A549 (cell line): ENCODE results near the gene CRISPLD2. TPM values are rescaled to one million over a fixed set of nuclear protein-coding genes. Genes with fewer than 3 reads are reported as not detected.

Source experiments
- ATAC-seq, 2 experiments: fragments of 200-7000 bp in 1 of 2; fragments of >200 bp in 1 of 2; cut with Nextera tagmentation in 1 of 2; cut with Tn5 transposase in 1 of 2; 3 replicates each; pipeline versions ENCODE4 v1.8.0 to v1.9.1; 2018 to 2020; ENCODE audit warnings: mild to moderate bottlenecking in 1 of 2, moderate library complexity in 1 of 2
- CTCF ChIA-PET: fragments of 300-600 bp; sonication (Branson Sonifier 250); formaldehyde crosslinking; extraction: SDS; loops from one replicate; lab custom pipeline; 2021; ENCODE audit warnings: antibody characterized with exemption, inconsistent platforms; lab: Yijun Ruan, JAX
- POLR2A ChIA-PET: fragments of 350-600 bp; formaldehyde crosslinking; extraction: SDS; loops from one replicate; lab custom pipeline; 2021; ENCODE audit warnings: antibody characterized with exemption, inconsistent platforms; lab: Yijun Ruan, JAX
- DNase-seq, 2 experiments: peaks; one replicate each; pipeline versions ENCODE4 v3.0.0 to v3.0.0-alpha.2; 2011 to 2016; ENCODE audit warnings: low read depth in 1 of 2, low spot score in 1 of 2
- FAIRE-seq: peaks from 2 replicates; lab custom pipeline; 2011; peaks lifted over from hg19 to GRCh38; lab: Jason Lieb, UNC
- H3K27ac ChIP-seq, 2 experiments: fragments of >200 bp; sonication (Bioruptor Twin); formaldehyde crosslinking; 3 replicates each; pipeline ENCODE4 v1.5.1; 2016 to 2017
- H3K4me1 ChIP-seq: fragments of >200 bp; sonication (Bioruptor Twin); formaldehyde crosslinking; 3 replicates; pipeline ENCODE4 v1.6.1; 2016
- H3K4me2 ChIP-seq: fragments of >200 bp; sonication (Bioruptor Twin); formaldehyde crosslinking; 3 replicates; pipeline ENCODE4 v1.6.1; 2016
- H3K4me3 ChIP-seq: fragments of >200 bp; sonication (Bioruptor Twin); formaldehyde crosslinking; 3 replicates; pipeline ENCODE4 v1.5.1; 2016
- H3K9me3 ChIP-seq: fragments of >200 bp; sonication (Bioruptor Twin); formaldehyde crosslinking; 3 replicates; pipeline ENCODE4 v1.6.1; 2016
- ATOH8 ChIP-seq: fragments of 250-450 bp; sonication (Bioruptor Pico); IDR thresholded peaks from 2 replicates; pipeline ENCODE4 v1.5.0; 2020; ENCODE audit warnings: low read depth, mild to moderate bottlenecking, moderate library complexity
- CEBPB ChIP-seq, 2 experiments: fragments of >200 bp in 1 of 2; sonication (Bioruptor Twin) in 1 of 2; formaldehyde crosslinking in 1 of 2; IDR thresholded peaks; 2 replicates each; pipeline ENCODE4 v1.6.1; 2012 to 2016
- CTCF ChIP-seq: fragments of >200 bp; sonication (Bioruptor Twin); formaldehyde crosslinking; IDR thresholded peaks from 3 replicates; pipeline ENCODE4 v1.5.1; 2016
- ESRRA ChIP-seq: fragments of 150-350 bp; IDR thresholded peaks from 2 replicates; pipeline ENCODE4 v1.6.1; 2014; ENCODE audit warnings: mild to moderate bottlenecking, low read length, borderline replicate concordance
- FOSB ChIP-seq: fragments of 250-450 bp; sonication (Bioruptor Pico); IDR thresholded peaks from 2 replicates; pipeline ENCODE4 v1.5.0; 2020; ENCODE audit warnings: mild to moderate bottlenecking, moderate library complexity
- FOSL2 ChIP-seq, 2 experiments: fragments of 450-650 bp in 1 of 2; fragments of >200 bp in 1 of 2; sonication (Bioruptor Twin) in 1 of 2; formaldehyde crosslinking; IDR thresholded peaks; 2 replicates each; pipeline versions ENCODE4 v1.5.0 to v1.6.1; 2016 to 2020; ENCODE audit warnings: mild to moderate bottlenecking in 1 of 2, moderate library complexity in 1 of 2
- GATA3 ChIP-seq: IDR thresholded peaks from 2 replicates; pipeline ENCODE4 v1.6.1; 2012; ENCODE audit warnings: borderline replicate concordance
- HDAC2 ChIP-seq: fragments of 200-600 bp; sonication (generic); IDR thresholded peaks from 2 replicates; pipeline ENCODE4 v1.6.1; 2016
- HES2 ChIP-seq: fragments of >200 bp; sonication (Bioruptor Twin); formaldehyde crosslinking; IDR thresholded peaks from 2 replicates; pipeline ENCODE4 v1.6.1; 2016
- HOXB5 ChIP-seq: fragments of 250-450 bp; sonication (Bioruptor Pico); IDR thresholded peaks from 2 replicates; pipeline ENCODE4 v1.5.0; 2020; ENCODE audit warnings: mild to moderate bottlenecking, moderate library complexity
- MAFK ChIP-seq: fragments of 450-650 bp; IDR thresholded peaks from 2 replicates; pipeline ENCODE4 v1.6.1; 2014; ENCODE audit not compliant: partially characterized antibody
- MYC ChIP-seq: IDR thresholded peaks from 2 replicates; pipeline ENCODE4 v1.6.1; 2012; ENCODE audit warnings: mild to moderate bottlenecking, inconsistent platforms, low read length, improper control_type of control experiment, borderline replicate concordance
- NFE2L2 ChIP-seq: fragments of 150-350 bp; conservative IDR thresholded peaks from 2 replicates; pipeline ENCODE4 v1.6.1; 2014; ENCODE audit warnings: low read length
- POLR2AphosphoS2 ChIP-seq: conservative IDR thresholded peaks from 2 replicates; pipeline ENCODE4 v1.6.1; 2012; ENCODE audit warnings: low read length, improper control_type of control experiment, inconsistent platforms
- RCOR1 ChIP-seq: fragments of 150-350 bp; IDR thresholded peaks from 2 replicates; pipeline ENCODE4 v1.6.1; 2014; ENCODE audit warnings: antibody characterized with exemption, low read length, low read depth
- REST ChIP-seq: fragments of 200-600 bp; sonication (generic); IDR thresholded peaks from 2 replicates; pipeline ENCODE4 v1.6.1; 2016; ENCODE audit warnings: antibody characterized with exemption, mild to moderate bottlenecking, moderate library complexity
- SMC3 ChIP-seq: fragments of >200 bp; sonication (Bioruptor Twin); formaldehyde crosslinking; IDR thresholded peaks from 3 replicates; pipeline ENCODE4 v1.6.1; 2018; ENCODE audit warnings: inconsistent platforms
- ZFP36 ChIP-seq: fragments of 450-650 bp; IDR thresholded peaks from 2 replicates; pipeline ENCODE4 v1.6.1; 2014; ENCODE audit warnings: borderline replicate concordance; ENCODE audit not compliant: partially characterized antibody
- ZSCAN20 ChIP-seq: fragments of 250-450 bp; sonication (Bioruptor Pico); IDR thresholded peaks from 2 replicates; pipeline ENCODE4 v1.8.0; 2022; ENCODE audit warnings: mild to moderate bottlenecking, moderate library complexity
- WGBS: methylation state at CpG from one replicate; pipeline ENCODE4 v1.1.6; 2017; ENCODE audit errors: missing lambda C conversion rate; 5-methylcytosine and 5-hydroxymethylcytosine counted together
- polyA plus RNA-seq, 4 experiments: library from polyadenylated mRNA; depleted of rRNA in 3 of 4; stranded (reverse); fragments of >200 nt; fragmentation: RNase III in 1 of 4; extraction: RNeasy Plus Mini Kit Qiagen cat#74134 plus additional on column Dnase treatment in 1 of 4; gene quantifications; 2 replicates in 3 of 4; 3 replicates in 1 of 4; pipeline ENCODE4 v1.2.3, GENCODE V29; 2011 to 2017

Gene CRISPLD2
- polyA plus RNA-seq, 2 of the 4 experiments (the other 2 are of a cell fraction): 0.85 to 1.6 TPM

GRCh38 chr16:84948851-84949610 lies 129.2 kb downstream of the CRISPLD2 start:
- Histone ChIP-seq H3K9me3 (no peaks in the 10 kb centered on the region), H3K4me2 (no peak overlapping the region), H3K4me1 (no peaks in the 10 kb centered on the region), H3K4me3 (no peak overlapping the region), H3K27ac (no peak overlapping the region)
- WGBS: 71% methylated on average over 10 of the region's 10 CpGs
- TF ChIP-seq NFE2L2 (no peak), SMC3 (no peak), MYC (no peak), HOXB5 (no peak), ZSCAN20 (CRISPR knock-in tag) (no peak), GATA3 (no peak), ESRRA (no peak), REST (no peak), ATOH8 (CRISPR knock-in tag) (no peak), HDAC2 (no peak), FOSB (no peak), CTCF (no peak), ZFP36 (no peak), POLR2AphosphoS2 (no peak), MAFK (no peak), RCOR1 (no peak), HES2 (no peak), CEBPB (IDR thresholded peaks at IDR 0.05) (no peak), FOSL2 (IDR thresholded peaks at IDR 0.05) (no peak), FOSL2 (CRISPR knock-in tag; IDR thresholded peaks at IDR 0.05) (no peak)
- ATAC-seq: no peak
- no peak for FAIRE-seq
- POLR2A ChIA-PET: no interaction called here
- CTCF ChIA-PET: interaction anchor here (7.0 to 11.2 kb wide), 3 partner anchors 20 to 196 kb away, joined by 90 to 219 read pairs (median 184); no protein-coding TSS in a partner anchor
- no peak for DNase-seq
